ENCODE results near the gene ACOX2.

The ACOX2 gene

DNA sequence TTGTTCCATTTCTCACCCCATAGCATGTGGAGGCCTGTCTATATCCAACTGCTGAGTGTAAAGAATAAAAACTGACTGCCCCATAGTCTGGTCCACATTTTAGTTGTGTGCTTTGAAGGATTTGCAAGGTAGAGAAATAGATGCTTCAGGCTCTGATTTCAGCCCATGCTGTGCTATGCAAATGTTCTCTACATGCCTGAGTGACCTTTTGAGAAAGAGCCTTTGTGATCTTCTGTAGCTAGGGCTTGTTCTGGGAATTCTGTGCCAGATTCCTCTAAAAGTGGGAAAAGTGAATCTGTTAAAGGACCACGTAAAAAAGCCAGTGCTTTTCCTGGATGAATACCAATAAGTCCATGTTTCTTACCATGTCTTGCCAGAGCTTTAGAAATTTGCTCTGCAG lies 39.9 kb downstream of the ACOX2 start:
- no peak for DNase-seq

DNA sequence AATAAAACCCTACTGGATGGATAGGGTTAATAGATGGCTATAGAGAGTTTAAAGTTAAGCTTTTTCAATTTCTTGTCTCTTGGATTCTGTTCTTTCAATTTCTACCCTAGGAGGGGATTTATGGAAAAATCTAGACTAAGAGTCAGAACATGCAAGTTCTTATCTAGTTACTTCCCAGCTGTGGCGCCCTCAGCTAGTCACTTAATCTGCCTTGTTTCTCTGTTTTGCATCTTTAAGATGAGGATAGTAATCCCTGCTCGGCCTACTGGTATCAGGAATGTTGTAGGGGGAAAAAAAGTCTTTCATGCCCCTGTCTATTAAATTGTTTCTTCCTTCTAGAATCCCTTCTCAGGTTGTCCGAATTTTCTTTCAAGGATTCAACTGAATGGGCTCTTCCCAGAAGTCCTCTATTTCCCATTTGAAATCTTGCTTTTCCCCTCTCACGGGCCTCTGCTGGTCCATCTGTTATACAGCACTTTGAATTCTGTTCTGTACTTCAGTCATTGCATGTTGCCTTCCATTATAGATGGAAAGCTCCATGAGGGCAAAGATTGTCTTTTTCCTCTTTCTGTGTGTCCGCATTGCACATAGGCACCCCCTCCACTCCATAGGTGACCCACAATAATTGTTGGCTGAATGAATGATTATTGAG lies 40.7 kb downstream of the ACOX2 start:
- DNase-seq, result no peak

DNA sequence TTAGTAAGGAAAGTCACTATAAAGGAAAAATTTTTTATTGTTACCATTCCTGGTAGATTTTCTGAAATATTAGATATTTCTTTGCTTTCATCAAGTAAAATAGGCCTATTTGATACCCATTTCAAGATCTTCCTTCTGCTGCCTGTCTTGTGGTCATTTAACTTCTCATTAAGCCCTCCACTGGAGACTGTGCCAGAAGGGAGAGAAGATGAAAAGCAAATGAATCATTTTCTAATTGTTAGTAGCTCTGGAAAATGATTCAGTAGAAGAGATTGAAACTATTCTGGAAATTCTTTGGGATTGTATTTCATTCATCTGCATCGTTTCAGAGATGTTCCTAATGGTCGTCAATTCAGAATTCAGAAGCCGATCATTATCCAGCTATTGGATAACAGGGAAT lies 41.9 kb downstream of the ACOX2 start:
- no peak for DNase-seq

DNA sequence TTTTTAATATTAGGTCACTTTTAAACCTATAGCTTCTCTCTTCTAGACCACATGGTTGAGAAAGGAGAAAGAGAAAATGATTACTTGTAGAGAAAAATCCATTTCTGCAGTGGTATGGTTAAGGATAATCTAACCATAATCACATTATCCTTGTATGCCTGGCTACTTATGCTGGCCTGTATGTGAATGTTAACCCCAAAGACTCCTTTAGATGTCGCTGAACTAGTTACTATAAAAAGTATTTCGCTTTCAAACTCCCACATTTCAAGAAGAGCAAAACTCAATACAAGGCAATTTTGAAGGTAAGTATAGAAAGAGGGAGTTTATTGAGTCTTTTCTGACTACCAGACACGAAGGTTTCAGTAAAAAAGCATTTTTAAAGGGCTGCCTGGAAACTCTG lies 42.9 kb downstream of the ACOX2 start:
- no peak for DNase-seq

DNA sequence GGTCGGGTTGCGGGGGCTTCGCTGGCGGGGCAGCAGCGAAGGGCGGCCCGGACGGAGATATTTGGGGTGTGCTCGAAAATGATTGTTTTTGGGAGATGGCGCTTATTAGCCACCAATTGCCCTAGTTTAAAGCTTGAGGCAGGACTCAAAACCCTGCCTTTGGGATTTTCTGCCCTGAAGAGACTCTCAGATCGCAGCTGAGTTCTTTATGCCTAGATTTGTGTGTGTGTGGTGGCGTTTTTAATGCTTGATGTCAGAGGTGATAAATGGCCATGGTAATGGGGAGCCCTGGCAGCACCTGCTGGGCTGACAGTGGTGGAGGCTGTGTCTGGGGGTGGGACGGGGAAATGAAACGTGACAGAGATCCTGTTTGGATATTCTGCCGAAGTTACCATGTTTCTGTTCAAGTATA lies 44.5 kb downstream of the ACOX2 start:
- DNase-seq, result peak in 1 of 2 experiments; percentile 6

DNA sequence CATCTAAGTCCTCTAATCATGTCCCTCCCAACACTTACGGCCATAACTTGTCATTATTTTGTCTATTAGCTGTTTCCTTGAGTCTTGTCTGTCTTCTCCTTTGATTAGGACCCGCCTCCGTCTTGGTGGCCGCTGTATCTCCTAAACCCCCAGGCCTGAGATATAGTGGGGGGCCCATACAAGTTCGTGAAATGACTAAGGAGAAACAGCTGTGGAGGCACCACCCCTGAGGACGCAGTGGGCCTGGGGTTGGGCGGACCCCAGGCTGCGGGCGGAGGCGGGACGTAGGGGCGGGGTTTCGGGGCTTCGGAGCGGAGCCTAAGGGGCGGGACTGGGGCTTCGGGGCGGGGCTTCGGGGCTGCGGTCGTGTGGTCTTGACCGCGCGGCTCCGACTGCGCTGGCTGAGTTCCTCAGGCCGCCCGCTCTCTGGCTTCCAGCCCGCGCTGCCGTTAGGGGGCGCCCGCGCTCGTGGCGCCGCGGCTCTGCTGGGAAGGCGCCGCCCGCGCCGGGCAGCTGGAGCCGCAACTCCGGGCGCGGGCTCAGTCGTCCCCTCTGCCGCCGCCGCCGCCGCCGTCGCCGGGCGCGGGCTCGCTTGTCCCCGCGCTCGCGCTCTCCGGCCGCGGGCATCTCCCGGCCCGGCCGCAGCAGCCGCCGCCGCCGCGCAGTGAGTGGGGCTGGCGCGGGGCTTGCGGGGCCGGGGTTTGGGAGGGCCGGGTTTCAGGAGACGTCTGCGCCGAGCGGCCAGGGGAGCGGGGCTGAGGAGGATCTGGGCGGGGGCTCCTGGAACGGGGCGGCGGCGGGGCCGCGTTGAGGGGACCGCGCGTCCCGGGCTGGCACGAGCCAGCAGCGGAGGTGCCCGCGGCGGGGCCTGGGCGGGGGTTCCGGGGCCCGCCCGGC lies 45.2 kb downstream of the ACOX2 start, which contains the start of gene KCTD6:
Gene KCTD6, plus strand, starts transcription at position 591 of the 897 bp plus-strand sequence. CDS start 6,660 bp downstream, outside the sequence.
- DNase-seq, result peak; percentile 78 to 80

DNA sequence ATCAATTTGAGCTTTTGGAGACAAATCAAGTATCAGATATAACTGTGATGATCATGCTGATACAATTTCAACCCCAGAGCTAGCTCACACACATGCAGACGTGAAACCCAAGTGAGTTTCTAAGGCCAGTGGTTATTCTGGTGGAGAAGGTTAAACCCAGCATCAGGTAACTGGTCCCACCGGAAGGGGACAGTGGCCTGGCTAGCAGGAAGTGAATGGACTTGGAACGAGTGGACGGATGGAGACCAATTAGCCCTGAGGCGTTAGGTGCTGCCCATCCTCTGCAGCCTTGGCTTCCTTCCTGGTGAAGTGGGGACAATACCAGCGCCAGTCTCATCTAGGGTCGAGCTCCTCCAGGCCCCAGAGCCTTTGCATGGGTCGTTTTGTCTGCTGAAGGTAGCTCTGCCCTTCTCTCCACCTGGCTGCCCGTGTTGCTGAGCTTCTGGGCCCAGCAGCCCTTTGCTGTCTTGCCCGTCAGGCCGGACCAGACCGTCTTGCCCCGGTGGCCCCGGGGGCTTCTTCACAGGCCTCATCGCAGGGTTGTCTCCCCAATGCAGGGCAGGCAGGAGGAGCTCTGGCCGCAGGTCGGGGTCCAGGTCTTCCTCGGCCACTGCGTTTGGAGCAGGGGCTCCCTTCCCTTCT lies 46.0 kb downstream of the ACOX2 start:
- no peak for DNase-seq

DNA sequence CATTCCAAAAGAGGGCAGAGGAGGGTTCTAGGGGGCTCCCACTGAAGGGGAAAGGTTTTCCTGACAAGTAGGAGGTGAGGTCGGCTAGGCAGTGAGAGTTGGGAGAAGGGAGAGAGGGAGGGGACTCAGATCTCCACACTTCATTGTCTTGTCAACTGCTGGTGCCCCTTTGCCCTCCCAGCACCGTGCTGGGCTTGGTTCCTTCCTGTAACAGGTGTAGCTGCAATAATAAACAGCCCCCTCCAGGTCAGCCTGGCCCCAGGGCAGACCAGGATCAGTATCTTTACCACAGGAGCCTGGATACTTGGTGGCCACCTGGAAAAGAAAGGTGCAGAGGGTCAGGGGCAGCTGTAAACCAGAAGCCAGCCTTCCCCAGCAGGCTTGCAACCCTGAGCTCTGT lies 48.0 kb downstream of the ACOX2 start:
- no peak for DNase-seq

DNA sequence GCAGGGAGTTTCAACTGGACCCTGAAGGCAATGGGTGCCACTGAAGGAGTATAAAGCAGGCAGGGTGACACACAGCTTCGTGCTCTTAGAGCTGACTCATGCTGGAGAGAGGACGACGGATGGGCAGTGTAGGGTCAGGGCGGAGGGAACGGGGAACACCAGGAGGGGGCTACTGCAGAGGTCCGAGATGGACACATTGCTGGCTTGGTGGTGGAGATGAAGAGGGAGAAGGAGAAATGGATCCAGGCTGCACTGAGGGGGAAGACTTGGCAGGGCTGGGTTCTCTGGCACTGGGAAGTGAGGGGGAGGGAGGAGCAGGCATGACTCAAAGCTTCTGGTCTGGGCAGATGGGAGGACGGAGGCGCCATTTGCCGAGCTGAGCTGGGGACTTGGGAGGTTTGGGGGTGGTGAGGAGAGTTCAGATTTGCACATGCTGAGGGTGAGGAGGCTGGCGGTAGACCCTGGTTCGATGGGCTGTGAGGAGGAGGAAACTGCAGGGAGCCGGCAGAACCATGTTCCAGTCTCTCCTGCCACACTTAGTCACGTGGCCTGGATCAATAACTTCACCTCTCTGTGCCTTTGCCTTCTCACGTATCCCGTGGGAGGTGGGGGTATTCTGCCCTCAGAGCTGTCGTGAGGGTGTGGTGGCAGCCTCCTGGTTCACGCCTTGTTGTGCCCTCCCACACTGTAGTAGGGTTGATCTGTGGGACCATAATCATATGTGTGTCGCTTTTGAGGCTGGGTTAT lies 49.7 kb downstream of the ACOX2 start:
- DNase-seq, result no peak

DNA sequence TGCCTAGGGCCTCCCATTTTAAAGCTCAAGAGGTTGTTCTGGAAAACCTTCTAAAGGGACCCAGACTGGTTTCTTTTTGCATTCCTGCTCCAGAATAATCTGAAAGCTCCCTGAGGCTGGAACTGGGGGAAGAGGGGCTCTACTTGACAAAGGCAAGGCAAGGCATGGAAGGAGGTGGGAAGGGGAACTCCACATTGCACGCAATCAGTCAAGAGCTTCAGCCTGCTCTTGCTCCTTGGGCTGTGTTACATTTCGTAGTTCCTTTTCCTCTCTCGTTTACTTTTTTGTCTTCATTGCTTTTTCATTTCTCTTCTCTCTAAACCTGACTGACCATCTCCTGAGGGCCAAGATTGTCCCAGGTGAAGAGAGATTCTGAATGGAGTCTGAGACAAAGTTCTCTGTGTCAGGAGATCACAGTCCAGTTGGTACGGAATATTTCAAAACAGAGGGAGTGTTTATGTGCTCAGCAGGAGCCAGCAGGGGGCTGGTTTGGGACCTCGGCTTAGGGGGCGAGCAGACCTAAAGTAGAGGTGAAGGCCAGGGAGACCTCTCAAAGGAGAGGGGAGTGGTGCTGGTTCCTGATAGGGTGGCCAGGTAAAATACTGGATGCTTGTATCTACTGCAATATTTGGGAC lies 51.1 kb downstream of the ACOX2 start:
- no peak for DNase-seq

DNA sequence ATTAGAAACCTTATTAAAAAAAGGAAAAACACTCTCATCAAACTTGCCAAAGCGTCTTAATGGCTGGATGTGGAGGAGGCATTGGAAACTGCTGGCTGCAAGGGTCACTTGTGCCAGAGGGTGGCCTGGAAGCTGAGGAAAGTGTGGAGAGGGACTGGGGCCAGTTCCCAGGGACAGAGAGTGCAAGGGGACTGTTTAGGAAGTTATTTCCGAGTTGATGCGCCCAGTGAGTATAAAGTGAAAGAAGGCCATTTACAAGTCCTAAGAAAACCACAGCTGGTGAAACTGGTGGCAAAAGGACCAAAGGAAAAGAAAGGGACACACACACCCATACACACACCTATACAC lies 52.3 kb downstream of the ACOX2 start:
- no peak for DNase-seq

DNA sequence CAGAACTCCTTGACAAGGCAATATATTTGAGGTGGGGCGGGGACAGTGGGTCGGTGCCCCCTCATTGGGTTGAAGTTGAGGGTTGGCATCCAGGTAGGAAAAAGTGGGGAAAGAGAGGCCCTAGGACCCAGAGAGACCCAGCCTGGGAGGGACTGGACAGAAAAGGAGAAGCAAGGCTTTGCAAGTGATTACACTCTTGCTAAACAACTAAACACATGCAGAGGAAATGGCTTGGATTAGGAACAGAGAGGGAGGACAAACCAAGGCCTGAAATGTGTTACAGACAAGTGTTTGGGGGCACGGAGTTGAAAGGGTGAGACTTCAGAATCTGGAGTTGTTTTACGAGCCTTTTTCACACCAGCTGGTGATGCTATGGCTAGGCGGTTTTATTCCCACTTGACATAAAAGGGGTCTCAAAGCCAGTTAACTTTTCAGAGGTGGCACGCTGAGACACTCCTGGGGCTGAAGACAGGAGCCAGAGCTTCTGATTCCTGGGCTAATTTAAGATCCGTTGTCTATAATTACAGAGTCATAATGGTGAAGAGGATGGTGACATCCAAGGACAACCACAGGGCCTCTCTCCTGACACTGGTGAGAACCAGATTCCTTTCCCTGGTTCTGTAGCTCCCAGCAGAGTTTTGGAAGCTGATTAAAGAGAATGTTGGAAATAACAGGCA lies 52.8 kb downstream of the ACOX2 start:
- DNase-seq, result no peak

DNA sequence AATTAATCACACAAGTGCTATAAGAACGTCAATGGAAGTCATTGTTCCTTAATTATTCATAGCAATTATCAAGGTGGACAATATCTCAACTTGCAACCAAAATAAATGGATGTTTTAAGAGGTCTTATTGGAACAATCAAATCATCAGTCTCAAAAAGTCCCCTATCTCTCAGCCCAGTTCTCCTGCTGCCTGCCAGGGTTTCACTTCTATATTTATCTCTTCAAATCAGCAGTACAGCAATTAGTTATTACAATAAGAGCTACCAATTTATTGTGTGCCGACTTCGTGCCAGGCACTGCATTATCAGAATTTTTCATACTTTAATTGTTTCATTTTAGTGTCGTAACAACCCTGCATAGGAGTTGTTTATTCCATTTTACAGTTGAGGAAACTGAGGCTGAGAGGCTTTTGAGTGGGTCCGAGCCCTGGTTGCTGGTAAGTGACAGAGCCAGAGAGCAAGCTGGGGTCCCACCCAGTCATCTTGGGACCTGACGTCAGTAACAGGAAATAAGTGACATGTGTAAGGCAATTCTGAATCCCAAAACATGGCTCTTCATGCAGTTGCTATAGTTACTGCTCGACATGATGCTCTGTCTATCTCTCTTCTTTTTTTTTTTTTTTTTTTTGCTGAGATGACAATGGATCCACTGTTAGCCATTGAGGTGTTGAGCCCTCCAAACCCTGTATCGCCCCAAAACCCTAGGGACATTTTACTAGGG lies 53.9 kb downstream of the ACOX2 start:
- no peak for DNase-seq

DNA sequence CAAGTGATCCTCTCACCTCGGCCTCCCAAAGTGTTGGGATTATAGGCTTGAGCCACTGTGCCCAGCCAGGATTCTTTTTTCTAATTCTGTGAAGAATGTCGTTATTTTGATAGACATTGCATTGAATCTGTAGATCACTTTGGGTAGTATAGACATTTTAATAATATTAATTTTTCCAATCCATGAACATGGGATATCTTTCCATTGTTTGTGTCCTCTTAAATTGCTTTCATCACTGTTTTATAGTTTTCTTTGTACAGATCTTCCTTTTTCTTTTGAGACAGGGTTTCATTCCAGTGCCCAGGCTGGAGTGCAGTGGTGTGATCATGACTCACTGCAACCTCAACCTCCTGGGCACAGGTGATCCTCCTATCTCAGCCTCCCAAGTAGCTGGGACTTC lies 56.7 kb downstream of the ACOX2 start:
- DNase-seq, result no peak

DNA sequence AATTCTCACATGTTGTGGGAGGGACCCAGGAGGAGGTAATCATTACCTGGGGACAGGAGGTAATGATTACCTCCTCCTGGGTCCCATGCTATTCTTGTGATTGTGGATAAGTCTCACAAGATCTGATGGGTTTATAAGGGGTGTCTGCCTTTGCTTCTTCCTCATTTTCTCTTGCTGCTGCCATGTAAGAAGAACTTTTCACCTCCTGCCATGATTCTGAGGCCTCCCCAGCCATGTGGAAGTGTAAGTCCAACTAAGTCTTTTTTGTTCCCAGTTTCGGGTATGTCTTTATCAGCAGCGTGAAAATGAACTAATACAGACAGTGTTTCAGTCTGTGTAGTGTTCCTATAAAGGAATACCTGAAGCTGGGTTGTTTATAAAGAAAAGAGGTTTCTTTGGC lies 58.2 kb downstream of the ACOX2 start:
- DNase-seq, result no peak

DNA sequence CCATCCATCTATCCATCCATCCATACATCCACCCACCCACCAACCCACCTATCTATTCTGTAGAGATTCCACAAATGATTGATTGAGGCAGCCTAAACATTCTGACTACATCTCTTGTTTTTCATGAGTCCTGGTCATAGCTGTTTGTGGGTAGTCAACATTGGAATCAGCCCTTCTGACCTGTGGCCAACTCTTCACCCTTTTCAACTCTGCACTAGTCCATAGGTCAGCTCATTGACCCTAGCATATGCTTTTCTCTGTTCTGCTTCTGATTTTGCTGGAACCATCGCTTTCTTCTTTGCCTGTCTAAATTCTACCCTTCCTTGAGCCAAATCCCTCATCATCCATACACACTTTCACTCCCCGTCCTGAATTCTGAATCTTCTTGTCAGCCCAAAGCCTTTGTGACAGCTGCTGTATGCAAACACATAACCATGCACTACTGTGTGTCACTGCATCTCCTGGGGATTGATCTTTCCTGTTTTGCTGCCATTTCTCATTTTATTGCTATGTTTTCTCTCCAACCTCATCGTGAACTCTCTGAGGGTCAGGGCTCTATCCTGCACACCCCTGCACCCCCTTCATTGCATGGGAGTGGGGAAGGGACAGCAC lies 61.9 kb downstream of the ACOX2 start:
- no peak for DNase-seq

DNA sequence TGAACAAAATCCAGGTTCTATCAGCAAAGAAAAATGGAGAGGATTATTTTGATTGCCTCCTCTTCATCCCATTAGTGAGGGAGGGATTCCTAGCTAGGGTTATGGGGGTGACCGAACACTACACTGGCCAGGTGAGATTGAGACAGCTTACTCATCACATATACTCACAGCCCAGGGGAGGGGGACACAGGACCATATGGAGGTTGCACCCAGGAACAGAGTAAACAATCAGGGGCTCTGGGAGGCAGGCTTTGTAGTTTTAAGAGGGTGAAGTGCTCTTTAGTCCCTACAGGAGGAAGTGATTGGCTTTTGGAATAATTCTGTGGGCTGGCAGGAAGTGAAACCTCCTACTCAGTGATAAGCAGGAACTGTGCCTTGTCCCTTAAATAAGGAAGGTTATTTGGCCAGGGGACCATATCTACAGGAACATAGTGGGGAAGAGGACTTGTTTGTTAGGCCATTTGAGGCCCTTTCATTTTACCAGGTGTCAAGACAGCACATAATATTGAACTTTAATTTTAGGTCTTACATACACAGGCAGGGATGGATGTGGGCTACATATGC lies 62.6 kb downstream of the ACOX2 start:
- DNase-seq, result no peak

DNA sequence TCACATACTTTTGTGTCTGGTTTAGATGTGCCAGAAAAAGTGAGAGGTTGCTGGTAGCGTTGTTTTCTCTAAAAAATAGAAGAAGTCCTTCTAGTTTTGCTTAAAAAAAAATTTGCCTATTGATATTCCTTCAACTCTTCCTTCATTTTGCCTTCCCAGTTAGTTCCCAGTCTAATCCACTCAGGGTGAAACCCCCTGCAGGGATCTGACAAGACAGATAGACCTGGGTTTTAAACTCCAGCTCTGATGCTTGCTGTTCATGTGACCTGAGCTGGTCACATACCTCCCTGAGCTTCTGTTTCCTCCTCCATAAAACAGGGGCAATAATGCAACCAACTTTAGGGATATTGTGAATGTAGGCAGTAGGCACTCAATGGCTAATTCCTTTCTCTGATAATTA lies 63.7 kb downstream of the ACOX2 start:
- no peak for DNase-seq

DNA sequence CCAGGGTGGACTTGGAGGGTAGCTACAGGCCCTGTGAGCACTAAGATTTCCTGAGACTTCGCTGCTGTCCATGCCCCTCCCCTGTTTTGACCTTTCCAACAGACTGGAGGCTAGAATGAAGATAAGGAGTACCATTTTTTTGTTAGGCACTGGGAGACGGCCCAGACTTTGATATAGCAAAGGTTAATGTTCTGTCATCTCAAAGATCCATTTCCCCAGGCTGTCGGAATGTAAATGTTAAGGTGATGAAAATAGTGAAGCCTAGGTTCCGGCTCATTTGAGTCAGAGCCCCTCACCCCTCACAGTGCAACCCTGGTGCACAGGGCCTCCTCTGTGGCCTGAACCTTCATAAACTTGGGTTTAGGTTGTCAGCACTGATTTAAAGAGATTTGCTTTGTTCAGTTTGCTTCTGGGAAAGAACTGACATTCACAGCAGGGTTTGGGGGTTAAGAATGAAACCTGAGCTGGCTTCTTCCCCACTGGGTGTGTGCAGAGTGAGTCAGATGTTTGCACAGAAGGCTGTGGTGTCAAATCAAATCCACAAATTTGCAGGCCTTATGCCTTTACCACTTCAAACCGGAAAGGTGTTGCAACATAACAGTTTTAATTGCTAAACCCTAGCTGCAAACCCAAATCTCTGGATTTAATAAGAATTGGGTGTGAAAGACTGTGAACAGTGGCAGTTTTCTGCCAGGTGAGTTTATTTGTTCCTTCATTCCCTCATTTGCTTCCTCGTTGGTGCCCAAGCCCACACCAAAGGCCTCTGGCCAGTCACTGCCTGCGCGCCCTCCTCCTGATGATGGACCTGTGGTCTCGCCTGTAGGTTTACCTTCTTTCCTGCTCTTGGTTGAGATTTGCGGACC lies 65.7 kb downstream of the ACOX2 start:
- DNase-seq, result no peak

Data from activated CD4-positive, alpha-beta T cell treated with anti-CD3 and anti-CD28 coated beads, Interleukin-2, amount 50 U/mL, for 4 hours (primary cell).